IMR-90 (cell line): Measurements from ENCODE around the gene PGGHG. TPM values are rescaled to one million over a fixed set of nuclear protein-coding genes. Genes with fewer than 3 reads are reported as not detected.

ENCODE experiments used
- ATAC-seq: fragments of 200-7000 bp; cut with Tn5 transposase; 2 replicates; pipeline ENCODE4 v1.9.1; 2020; ENCODE audit warnings: low read depth, mild to moderate bottlenecking, moderate library complexity
- BruUV-seq: library from RNA; stranded (reverse); fragments of 400-500 nt; replicated peaks from 2 replicates; lab custom pipeline; 2021; lab: Mats Ljungman, UMichigan
- CTCF ChIA-PET: fragments of 300-600 bp; formaldehyde crosslinking; extraction: SDS; loops from one replicate; lab custom pipeline; 2021; ENCODE audit warnings: antibody characterized with exemption; lab: Yijun Ruan, JAX
- POLR2A ChIA-PET: fragments of 300-600 bp; sonication (Branson Sonifier 250); formaldehyde crosslinking; loops from one replicate; lab custom pipeline; 2022; ENCODE audit warnings: antibody characterized with exemption; ENCODE audit not compliant: unreplicated experiment; lab: Charles Lee
- DNase-seq: peaks from one replicate; pipeline ENCODE4 v3.0.0; 2013
- H2AFZ ChIP-seq: replicated peaks from 2 replicates; pipeline ENCODE3; 2013; ENCODE audit warnings: low read length, mild to moderate bottlenecking; ENCODE audit not compliant: poor library complexity
- H2AK5ac ChIP-seq: 2 replicates; pipeline ENCODE4 v1.6.1; 2013; ENCODE audit warnings: low read depth, low read length, inconsistent platforms
- H2AK9ac ChIP-seq: replicated peaks from 2 replicates; pipeline ENCODE3; 2013; ENCODE audit warnings: mild to moderate bottlenecking, low read depth, low read length, moderate library complexity; ENCODE audit not compliant: poor library complexity
- H2BK120ac ChIP-seq: 2 replicates; pipeline ENCODE4 v1.6.1; 2013; ENCODE audit warnings: low read depth, low read length, inconsistent platforms
- H2BK15ac ChIP-seq: 3 replicates; pipeline ENCODE4 v1.6.1; 2013; ENCODE audit warnings: low read depth, low read length, inconsistent platforms
- H2BK20ac ChIP-seq: 2 replicates; pipeline ENCODE4 v1.6.1; 2013; ENCODE audit warnings: low read depth, mild to moderate bottlenecking, inconsistent platforms, low read length, moderate library complexity
- H2BK5ac ChIP-seq: 2 replicates; pipeline ENCODE4 v1.6.1; 2013; ENCODE audit warnings: mild to moderate bottlenecking, low read depth, low read length, inconsistent platforms; ENCODE audit not compliant: poor library complexity, severe bottlenecking
- H3K14ac ChIP-seq: replicated peaks from 2 replicates; pipeline ENCODE4 v1.6.1; 2013; ENCODE audit warnings: low read depth, low read length, inconsistent platforms
- H3K18ac ChIP-seq: 2 replicates; pipeline ENCODE4 v1.6.1; 2013; ENCODE audit warnings: low read depth, low read length, control low read depth
- H3K23ac ChIP-seq: 2 replicates; pipeline ENCODE4 v1.6.1; 2013; ENCODE audit warnings: low read depth, low read length, inconsistent platforms
- H3K27ac ChIP-seq: 2 replicates; pipeline ENCODE4 v1.5.1; 2013; ENCODE audit warnings: mild to moderate bottlenecking, control low read depth, low read length; ENCODE audit not compliant: insufficient read depth
- H3K27me3 ChIP-seq: 2 replicates; pipeline ENCODE4 v1.6.1; 2013; ENCODE audit warnings: low read length; ENCODE audit not compliant: control insufficient read depth, insufficient read depth
- H3K36me3 ChIP-seq: 2 replicates; pipeline ENCODE4 v1.6.1; 2013; ENCODE audit warnings: low read length, mixed read lengths; ENCODE audit not compliant: control insufficient read depth, insufficient read depth
- H3K4ac ChIP-seq: 2 replicates; pipeline ENCODE4 v1.6.1; 2013; ENCODE audit warnings: low read depth, low read length, inconsistent platforms
- H3K4me1 ChIP-seq: 2 replicates; pipeline ENCODE4 v1.6.1; 2013; ENCODE audit warnings: low read length, mixed read lengths; ENCODE audit not compliant: control insufficient read depth, insufficient read depth
- H3K4me2 ChIP-seq: 2 replicates; pipeline ENCODE4 v1.6.1; 2013; ENCODE audit warnings: low read depth, mild to moderate bottlenecking, control low read depth, low read length, moderate library complexity
- H3K4me3 ChIP-seq: 2 replicates; pipeline ENCODE4 v1.5.1; 2013; ENCODE audit warnings: low read depth, mild to moderate bottlenecking, control low read depth, low read length, moderate library complexity; ENCODE audit not compliant: insufficient read depth
- H3K56ac ChIP-seq: 2 replicates; pipeline ENCODE4 v1.6.1; 2013; ENCODE audit warnings: low read length, inconsistent platforms; ENCODE audit not compliant: insufficient read depth; ENCODE audit errors: extremely low read depth
- H3K79me1 ChIP-seq, 2 experiments: 2 replicates each; pipeline ENCODE4 v1.6.1; 2013; ENCODE audit warnings: low read length in 2 of 2, inconsistent platforms in 1 of 2, low read depth in 1 of 2
- H3K9ac ChIP-seq: 2 replicates; pipeline ENCODE4 v1.6.1; 2013; ENCODE audit warnings: low read depth, low read length, control low read depth
- H3K9me1 ChIP-seq: 2 replicates; pipeline ENCODE4 v1.6.1; 2013; ENCODE audit warnings: low read length, inconsistent platforms; ENCODE audit not compliant: insufficient read depth
- H3K9me3 ChIP-seq: 2 replicates; pipeline ENCODE4 v1.6.1; 2013; ENCODE audit warnings: low read length; ENCODE audit not compliant: control insufficient read depth, insufficient read depth
- H4K20me1 ChIP-seq: 2 replicates; pipeline ENCODE4 v1.6.1; 2013; ENCODE audit warnings: low read length, inconsistent platforms; ENCODE audit not compliant: insufficient read depth
- H4K5ac ChIP-seq: 2 replicates; pipeline ENCODE4 v1.6.1; 2013; ENCODE audit warnings: mild to moderate bottlenecking, low read depth, low read length, control low read depth
- H4K8ac ChIP-seq, 2 experiments: 2 replicates each; pipeline ENCODE4 v1.6.1; 2013; ENCODE audit warnings: low read depth in 2 of 2, low read length in 2 of 2, control low read depth in 1 of 2, inconsistent platforms in 1 of 2
- H4K91ac ChIP-seq: 2 replicates; pipeline ENCODE4 v1.6.1; 2013; ENCODE audit warnings: low read depth, low read length, inconsistent platforms; ENCODE audit not compliant: insufficient read depth
- CHD1 ChIP-seq: IDR thresholded peaks from 2 replicates; pipeline ENCODE4 v1.6.1; 2012; ENCODE audit warnings: low read depth, low read length, improper control_type of control experiment
- FOS ChIP-seq: fragments of 150-350 bp; IDR thresholded peaks from 2 replicates; pipeline ENCODE4 v1.6.1; 2016; ENCODE audit warnings: low read depth, low read length
- MAZ ChIP-seq: IDR thresholded peaks from 2 replicates; pipeline ENCODE4 v1.6.1; 2012; ENCODE audit warnings: low read depth, mild to moderate bottlenecking, low read length, improper control_type of control experiment, moderate library complexity, borderline replicate concordance
- NFE2L2 ChIP-seq: fragments of 150-350 bp; IDR thresholded peaks from 2 replicates; pipeline ENCODE4 v1.6.1; 2016; ENCODE audit warnings: low read depth, mild to moderate bottlenecking, low read length
- RAD21 ChIP-seq: IDR thresholded peaks from 2 replicates; pipeline ENCODE4 v1.6.1; 2012; ENCODE audit warnings: low read length, improper control_type of control experiment
- SMC3 ChIP-seq: fragments of 150-350 bp; IDR thresholded peaks from 2 replicates; pipeline ENCODE4 v1.6.1; 2016; ENCODE audit warnings: low read depth, mild to moderate bottlenecking, antibody characterized with exemption, low read length, moderate library complexity
- WGBS, 2 experiments: methylation state at CpG; one replicate each; pipeline versions ENCODE4 v1.1.5 to v1.1.7; 2013; ENCODE audit warnings: missing lambda C conversion rate in 2 of 2; ENCODE audit not compliant: insufficient read length in 1 of 2; ENCODE audit errors: extremely low coverage in 2 of 2; 5-methylcytosine and 5-hydroxymethylcytosine counted together
- dilution Hi-C: fragments of 300-500 bp; cut with HindIII; formaldehyde crosslinking; loops from one replicate; pipeline ENCODE4 v1.14.3; 2018; ENCODE audit warnings: low sequenced_read_pairs; ENCODE audit not compliant: unreplicated experiment
- in situ Hi-C: fragments of 300-500 bp; cut with MboI; formaldehyde crosslinking; loops from 3 replicates; pipeline ENCODE4 v1.14.3; 2019; ENCODE audit warnings: low sequenced_read_pairs, inconsistent platforms, mixed read lengths
- intact Hi-C: fragments of 100-400 bp; cut with micrococcal nuclease; formaldehyde crosslinking; loops from 2 replicates; pipeline ENCODE4 v1.10.0; 2022
- polyA plus RNA-seq, 3 experiments: library from polyadenylated mRNA; depleted of rRNA; stranded (reverse); fragments of >200 nt; gene quantifications; 2 replicates each; pipeline ENCODE4 v1.2.3, GENCODE V29; 2012; ENCODE audit warnings: low replicate concordance in 1 of 3
- total RNA-seq: library from RNA; depleted of rRNA; stranded (reverse); fragments of >200 nt; gene quantifications from 2 replicates; pipeline ENCODE4 v1.2.3, GENCODE V29; 2012
- TF ChIP-seq, protein P1 (sequence below): fragments of 150-350 bp; IDR thresholded peaks from 2 replicates; pipeline ENCODE4 v1.6.1; 2017; ENCODE audit warnings: mild to moderate bottlenecking, antibody characterized with exemption, low read length, low read depth

PGGHG gene
- total and polyA plus RNA-seq, 2 of the 4 experiments (the other 2 are of a cell fraction): 1.8 to 17.0 TPM

DNA sequence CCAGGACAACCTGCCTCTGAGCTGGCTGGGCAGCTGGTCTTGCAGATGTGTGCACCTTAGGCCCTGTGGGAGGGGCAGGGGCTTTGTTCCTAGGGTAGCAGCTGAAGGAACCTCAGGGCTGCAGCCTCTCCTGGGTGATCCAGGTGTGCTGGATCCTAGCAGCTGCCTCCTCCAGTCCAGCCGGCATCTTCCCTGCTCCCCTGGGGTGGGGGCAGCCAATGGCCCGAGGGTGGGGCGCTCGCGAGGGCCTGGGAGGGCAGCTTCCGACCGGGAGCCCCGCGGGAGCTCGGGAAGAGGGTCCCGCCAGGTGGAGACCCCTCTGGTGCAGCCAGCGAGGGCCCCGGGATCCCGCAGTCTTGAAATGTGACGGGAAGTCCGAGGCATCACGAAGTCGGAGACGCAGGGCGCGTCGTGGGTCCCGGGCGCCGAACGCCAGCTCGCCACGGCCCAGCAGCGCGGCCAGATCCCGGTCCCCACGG lies 26.6 kb downstream of the PGGHG start:
- no peak overlapping the region for H2AK9ac ChIP-seq
- peaks cover 10% of the 10 kb centered on the region; the same call in 1 of the 2 replicates for H4K20me1 ChIP-seq
- H3K36me3 ChIP-seq: peaks cover 6% of the 10 kb centered on the region; the same call in 1 of the 2 replicates
- POLR2A ChIA-PET: no interaction called here
- no peak overlapping the region for H3K56ac ChIP-seq
- no peak overlapping the region for H4K8ac ChIP-seq
- no peak overlapping the region for H4K5ac ChIP-seq
- in situ Hi-C loops: no loop called here
- H2BK5ac ChIP-seq: no peak overlapping the region
- H2BK20ac ChIP-seq: no peak overlapping the region
- H4K91ac ChIP-seq: no peak overlapping the region
- intact Hi-C loops: no loop called here
- no peaks in the 10 kb centered on the region for H3K27me3 ChIP-seq
- peak overlapping the region; percentile 62 for H3K4me2 ChIP-seq
- dilution Hi-C loops: no loop called here
- H3K4ac ChIP-seq: no peak overlapping the region
- H2BK120ac ChIP-seq: no peak overlapping the region
- H3K9ac ChIP-seq: peak overlapping the region; percentile 29; the same call in 1 of the 2 replicates
- H3K9me1 ChIP-seq: 0 out of 2 replicates have a peak, but pooled peaks cover 3% of the 10 kb centered on the region
- H3K79me1 ChIP-seq: peaks cover 5 to 40% of the 10 kb centered on the region in 2 experiments; a peak in 3 of 4 replicates
- H3K14ac ChIP-seq: no peak overlapping the region
- no peak for ATAC-seq
- no peak for DNase-seq
- H3K4me3 ChIP-seq: peak overlapping the region; percentile 15
- WGBS, 2 experiments: 68% methylated on average over 12 of the region's 32 CpGs; no CpG with 5 or more reads in 1 of the 2 experiments
- H2BK15ac ChIP-seq: no peak overlapping the region
- BruUV-seq: no TSS peak
- H3K4me1 ChIP-seq: peaks cover 21% of the 10 kb centered on the region
- no peak overlapping the region for H2AFZ ChIP-seq
- H3K23ac ChIP-seq: peak overlapping the region; percentile 71
- H3K27ac ChIP-seq: no peak overlapping the region
- no peaks in the 10 kb centered on the region for H3K9me3 ChIP-seq
- H2AK5ac ChIP-seq: peak overlapping the region; percentile 63
- CTCF ChIA-PET: no interaction called here
- TF ChIP-seq CHD1: no peak
- TF ChIP-seq, protein P1, sequence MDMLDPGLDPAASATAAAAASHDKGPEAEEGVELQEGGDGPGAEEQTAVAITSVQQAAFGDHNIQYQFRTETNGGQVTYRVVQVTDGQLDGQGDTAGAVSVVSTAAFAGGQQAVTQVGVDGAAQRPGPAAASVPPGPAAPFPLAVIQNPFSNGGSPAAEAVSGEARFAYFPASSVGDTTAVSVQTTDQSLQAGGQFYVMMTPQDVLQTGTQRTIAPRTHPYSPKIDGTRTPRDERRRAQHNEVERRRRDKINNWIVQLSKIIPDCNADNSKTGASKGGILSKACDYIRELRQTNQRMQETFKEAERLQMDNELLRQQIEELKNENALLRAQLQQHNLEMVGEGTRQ: no peak
- no peak for TF ChIP-seq MAZ
- TF ChIP-seq FOS: no peak
- no peak for TF ChIP-seq NFE2L2
- no peak for TF ChIP-seq SMC3
- TF ChIP-seq RAD21: no peak
- no peak overlapping the region for H3K18ac ChIP-seq
